ENCODE measurements around the gene BTN1A1. TPM values are rescaled to one million over a fixed set of nuclear protein-coding genes. Genes with fewer than 3 reads are reported as not detected.
A peak's percentile ranks its signal among the peaks of the same experiment; 100 is the strongest.

The BTN1A1 gene
- total and polyA plus RNA-seq, 9 of the 15 experiments (the other 6 are each of a cell fraction or from before 2014, with no cell fraction given), result 0.01 to 0.15 (median 0.06) TPM; not detected in 4

DNA sequence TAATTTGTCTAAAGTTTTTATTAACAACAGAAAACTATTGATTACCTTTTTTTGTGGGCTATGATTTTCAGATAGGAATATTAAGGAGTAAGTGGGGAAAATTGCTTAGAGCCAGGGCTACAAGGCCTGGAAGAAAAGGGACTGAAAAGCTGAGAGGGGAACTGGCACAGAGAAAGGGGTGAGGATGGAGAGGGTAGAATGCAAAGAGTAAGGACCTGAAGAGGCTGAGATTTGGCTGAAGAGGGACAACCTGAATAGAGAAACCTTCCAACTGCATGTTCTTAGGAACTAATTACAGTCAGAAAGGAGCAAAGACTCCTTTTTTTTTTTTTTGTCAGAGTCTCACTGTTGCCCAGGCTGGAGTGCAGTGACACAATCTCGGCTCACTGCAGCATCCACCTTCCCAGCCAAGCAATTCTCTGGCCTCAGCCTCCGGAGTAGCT is 25.6 kb upstream of the BTN1A1 start (continued):
- TF ChIP-seq, protein P1, sequence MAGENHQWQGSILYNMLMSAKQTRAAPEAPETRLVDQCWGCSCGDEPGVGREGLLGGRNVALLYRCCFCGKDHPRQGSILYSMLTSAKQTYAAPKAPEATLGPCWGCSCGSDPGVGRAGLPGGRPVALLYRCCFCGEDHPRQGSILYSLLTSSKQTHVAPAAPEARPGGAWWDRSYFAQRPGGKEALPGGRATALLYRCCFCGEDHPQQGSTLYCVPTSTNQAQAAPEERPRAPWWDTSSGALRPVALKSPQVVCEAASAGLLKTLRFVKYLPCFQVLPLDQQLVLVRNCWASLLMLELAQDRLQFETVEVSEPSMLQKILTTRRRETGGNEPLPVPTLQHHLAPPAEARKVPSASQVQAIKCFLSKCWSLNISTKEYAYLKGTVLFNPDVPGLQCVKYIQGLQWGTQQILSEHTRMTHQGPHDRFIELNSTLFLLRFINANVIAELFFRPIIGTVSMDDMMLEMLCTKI (IDR thresholded peaks at IDR 0.05; ENCODE audit: partially characterized antibody), result no peak
- TF ChIP-seq, protein P2, sequence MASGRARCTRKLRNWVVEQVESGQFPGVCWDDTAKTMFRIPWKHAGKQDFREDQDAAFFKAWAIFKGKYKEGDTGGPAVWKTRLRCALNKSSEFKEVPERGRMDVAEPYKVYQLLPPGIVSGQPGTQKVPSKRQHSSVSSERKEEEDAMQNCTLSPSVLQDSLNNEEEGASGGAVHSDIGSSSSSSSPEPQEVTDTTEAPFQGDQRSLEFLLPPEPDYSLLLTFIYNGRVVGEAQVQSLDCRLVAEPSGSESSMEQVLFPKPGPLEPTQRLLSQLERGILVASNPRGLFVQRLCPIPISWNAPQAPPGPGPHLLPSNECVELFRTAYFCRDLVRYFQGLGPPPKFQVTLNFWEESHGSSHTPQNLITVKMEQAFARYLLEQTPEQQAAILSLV (tag; IDR thresholded peaks at IDR 0.05), result 0 out of 2 replicates have a peak, but pooled peaks have one; percentile 27
- TF ChIP-seq RAD51 (IDR thresholded peaks at IDR 0.05; ENCODE audit: borderline replicate concordance, low read depth) (no peak), TAF1 (IDR thresholded peaks at IDR 0.05; ENCODE audit: control insufficient read depth, extremely low read depth, insufficient read depth, low read length, severe bottlenecking) (no peak), ZNF785 (CRISPR knock-in tag; IDR thresholded peaks at IDR 0.05) (no peak), SNIP1 (IDR thresholded peaks at IDR 0.05; ENCODE audit: low read depth) (no peak), ZNF121 (CRISPR knock-in tag; conservative IDR thresholded peaks at IDR 0.05) (no peak), GTF2E2 (tag; IDR thresholded peaks at IDR 0.05) (no peak), PRPF4 (IDR thresholded peaks at IDR 0.05; ENCODE audit: insufficient read depth, low read depth, low read length, poor library complexity, severe bottlenecking) (no peak), ZNF140 (CRISPR knock-in tag; IDR thresholded peaks at IDR 0.05) (no peak), BDP1 (IDR thresholded peaks at IDR 0.05; ENCODE audit: insufficient read depth, insufficient read length) (no peak), MIER1 (IDR thresholded peaks at IDR 0.05; ENCODE audit: low read depth) (peak; percentile 32; the same call in 1 of the 2 replicates), ZNF589 (CRISPR knock-in tag; IDR thresholded peaks at IDR 0.05; ENCODE audit: low read depth) (peak; percentile 90), ZNF79 (CRISPR knock-in tag; IDR thresholded peaks at IDR 0.05; ENCODE audit: low read depth) (no peak), HNRNPL (IDR thresholded peaks at IDR 0.05; ENCODE audit: low read depth, low read length) (no peak), SRSF1 (IDR thresholded peaks at IDR 0.05; ENCODE audit: low read depth, low read length) (no peak), XRCC3 (IDR thresholded peaks at IDR 0.05) (no peak), PHB2 (IDR thresholded peaks at IDR 0.05; ENCODE audit: low read depth) (no peak), PTTG1 (tag; IDR thresholded peaks at IDR 0.05; ENCODE audit: low read depth) (no peak), ZNF174 (CRISPR knock-in tag; IDR thresholded peaks at IDR 0.05) (no peak)
- TF ChIP-seq, protein P3, sequence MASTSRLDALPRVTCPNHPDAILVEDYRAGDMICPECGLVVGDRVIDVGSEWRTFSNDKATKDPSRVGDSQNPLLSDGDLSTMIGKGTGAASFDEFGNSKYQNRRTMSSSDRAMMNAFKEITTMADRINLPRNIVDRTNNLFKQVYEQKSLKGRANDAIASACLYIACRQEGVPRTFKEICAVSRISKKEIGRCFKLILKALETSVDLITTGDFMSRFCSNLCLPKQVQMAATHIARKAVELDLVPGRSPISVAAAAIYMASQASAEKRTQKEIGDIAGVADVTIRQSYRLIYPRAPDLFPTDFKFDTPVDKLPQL (IDR thresholded peaks at IDR 0.05; ENCODE audit: extremely low read depth, insufficient read length), result no peak
- TF ChIP-seq, protein P4, sequence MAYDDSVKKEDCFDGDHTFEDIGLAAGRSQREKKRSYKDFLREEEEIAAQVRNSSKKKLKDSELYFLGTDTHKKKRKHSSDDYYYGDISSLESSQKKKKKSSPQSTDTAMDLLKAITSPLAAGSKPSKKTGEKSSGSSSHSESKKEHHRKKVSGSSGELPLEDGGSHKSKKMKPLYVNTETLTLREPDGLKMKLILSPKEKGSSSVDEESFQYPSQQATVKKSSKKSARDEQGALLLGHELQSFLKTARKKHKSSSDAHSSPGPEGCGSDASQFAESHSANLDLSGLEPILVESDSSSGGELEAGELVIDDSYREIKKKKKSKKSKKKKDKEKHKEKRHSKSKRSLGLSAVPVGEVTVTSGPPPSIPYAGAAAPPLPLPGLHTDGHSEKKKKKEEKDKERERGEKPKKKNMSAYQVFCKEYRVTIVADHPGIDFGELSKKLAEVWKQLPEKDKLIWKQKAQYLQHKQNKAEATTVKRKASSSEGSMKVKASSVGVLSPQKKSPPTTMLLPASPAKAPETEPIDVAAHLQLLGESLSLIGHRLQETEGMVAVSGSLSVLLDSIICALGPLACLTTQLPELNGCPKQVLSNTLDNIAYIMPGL (CRISPR knock-in tag; IDR thresholded peaks at IDR 0.05), result no peak
- TF ChIP-seq, protein P5, sequence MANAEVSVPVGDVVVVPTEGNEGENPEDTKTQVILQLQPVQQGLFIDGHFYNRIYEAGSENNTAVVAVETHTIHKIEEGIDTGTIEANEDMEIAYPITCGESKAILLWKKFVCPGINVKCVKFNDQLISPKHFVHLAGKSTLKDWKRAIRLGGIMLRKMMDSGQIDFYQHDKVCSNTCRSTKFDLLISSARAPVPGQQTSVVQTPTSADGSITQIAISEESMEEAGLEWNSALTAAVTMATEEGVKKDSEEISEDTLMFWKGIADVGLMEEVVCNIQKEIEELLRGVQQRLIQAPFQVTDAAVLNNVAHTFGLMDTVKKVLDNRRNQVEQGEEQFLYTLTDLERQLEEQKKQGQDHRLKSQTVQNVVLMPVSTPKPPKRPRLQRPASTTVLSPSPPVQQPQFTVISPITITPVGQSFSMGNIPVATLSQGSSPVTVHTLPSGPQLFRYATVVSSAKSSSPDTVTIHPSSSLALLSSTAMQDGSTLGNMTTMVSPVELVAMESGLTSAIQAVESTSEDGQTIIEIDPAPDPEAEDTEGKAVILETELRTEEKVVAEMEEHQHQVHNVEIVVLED (CRISPR knock-in tag; IDR thresholded peaks at IDR 0.05), result no peak
